ENCODE measurements around the gene HARS1. TPM values are rescaled to one million over a fixed set of nuclear protein-coding genes. Genes with fewer than 3 reads are reported as not detected.
A peak's percentile ranks its signal among the peaks of the same experiment; 100 is the strongest.
"Not testable (repeated sequence)": the region's sequence is repeated elsewhere in the genome, so short reads cannot be mapped to it uniquely, and the experiment has no call there.

The HARS1 gene
- total and polyA plus RNA-seq, 4 donors: 43.8 to 54.6 (median 48.4) TPM

- peak; percentile 96 to 97 (median 97) for DNase-seq
- Histone ChIP-seq H3K4me3 (peak within 1 kb of the TSS; percentile 89), H3K27ac (ENCODE audit: low read depth in 1 of 2, low read length in 1 of 2) (peak within 1 kb of the TSS; percentile 88 to 96), H3K4me1 (ENCODE audit: control insufficient read depth in 5 of 5, insufficient read depth in 5 of 5, low read length in 5 of 5) (peaks cover 0 to 11% (median 4%) of the 10 kb centered on the region in 5 donors), H3K27me3 (ENCODE audit: control insufficient read depth in 3 of 3, insufficient read depth in 3 of 3, low read length in 2 of 3) (peaks cover 0 to 2% (median 0%) of the 10 kb centered on the region in 3 donors), H3K9me3 (ENCODE audit: control insufficient read depth in 4 of 4, insufficient read depth in 3 of 4, low read length in 3 of 4) (no peaks in the 10 kb centered on the region), H3K36me3 (ENCODE audit: control insufficient read depth in 4 of 4, insufficient read depth in 4 of 4, low read length in 4 of 4) (peaks cover 0 to 18% (median 15%) of the 10 kb centered on the region in 4 donors), H3K9ac (ENCODE audit: insufficient read depth in 1 of 2, low read length in 2 of 2) (peak within 1 kb of the TSS in 1 of 2 donors; percentile 89)
- peak; percentile 18 for TF ChIP-seq CTCF (IDR thresholded peaks at IDR 0.05; ENCODE audit: control extremely low read depth, extremely low read depth)
- 1% methylated on average over 61 to 63 of the region's 63 CpGs for WGBS, 2 donors
- peak; percentile 99 for ATAC-seq (ENCODE audit: insufficient read depth, low FRiP score)
Observed at GRCh38 chr5:140639148-140639981, 51.8 kb downstream of the HARS1 start, which contains the start of gene TMCO6. Gene TMCO6 (plus strand): TSS chr5:140639451. CDS start chr5:140639528, 77 bp downstream.

- not testable (repeated sequence) for H3K9me3 ChIP-seq (ENCODE audit: control insufficient read depth in 4 of 4, insufficient read depth in 3 of 4, low read length in 3 of 4); H3K27me3 ChIP-seq (ENCODE audit: control insufficient read depth in 3 of 3, insufficient read depth in 3 of 3, low read length in 2 of 3); ATAC-seq (ENCODE audit: insufficient read depth, low FRiP score); DNase-seq
- H3K9ac ChIP-seq (ENCODE audit: insufficient read depth in 1 of 2, low read length in 2 of 2): peak overlapping the region in 1 of 2 donors; percentile 89
- peak overlapping the region; percentile 28 for H3K4me3 ChIP-seq
- peaks cover 0 to 16% (median 10%) of the 10 kb centered on the region in 4 donors for H3K36me3 ChIP-seq (ENCODE audit: control insufficient read depth in 4 of 4, insufficient read depth in 4 of 4, low read length in 4 of 4)
- peaks cover 0 to 11% (median 4%) of the 10 kb centered on the region in 5 donors for H3K4me1 ChIP-seq (ENCODE audit: control insufficient read depth in 5 of 5, insufficient read depth in 5 of 5, low read length in 5 of 5)
- WGBS, 2 donors: 10 to 16% methylated on average over 9 of the region's 9 CpGs
- H3K27ac ChIP-seq (ENCODE audit: low read depth in 1 of 2, low read length in 1 of 2): peak overlapping the region; percentile 72 to 80
Observed at GRCh38 chr5:140638898-140639147, 52.3 kb downstream of the HARS1 start.

DNA sequence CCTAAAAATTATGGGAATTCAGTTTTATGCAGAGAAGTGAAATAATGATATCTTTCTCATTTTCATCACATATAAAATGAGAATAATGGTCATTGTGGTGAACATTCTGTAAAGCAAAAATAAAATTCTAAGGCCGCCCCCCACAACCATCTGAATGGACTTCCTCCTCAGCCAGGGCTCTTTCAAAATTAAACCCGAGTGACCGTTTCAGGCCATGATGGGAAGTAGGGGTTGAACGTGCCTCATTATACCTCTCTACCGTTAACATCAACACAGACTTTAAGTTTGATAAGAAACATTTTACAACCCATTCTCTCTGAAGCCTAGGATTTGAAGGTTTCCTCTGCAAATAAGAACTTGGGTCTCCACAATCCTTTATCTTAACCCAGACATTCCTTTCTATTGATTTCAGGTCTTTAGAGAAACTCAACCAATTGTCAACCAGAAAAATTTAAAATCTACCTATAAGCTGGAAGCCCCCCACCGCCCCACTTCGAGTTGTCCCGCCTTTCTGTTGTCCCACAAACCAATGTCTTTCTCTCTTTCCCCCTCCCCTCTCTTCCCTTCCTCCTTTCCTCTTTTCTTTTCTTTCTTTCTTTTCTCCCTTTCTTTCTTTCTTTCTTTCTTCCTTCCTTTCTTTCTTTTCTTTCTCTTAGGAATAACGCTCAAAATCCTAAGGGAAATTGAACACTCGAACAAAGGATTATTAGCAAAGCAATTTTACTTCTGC lies 53.6 kb downstream of the HARS1 start:
- Histone ChIP-seq H3K27ac (ENCODE audit: low read depth in 1 of 2, low read length in 1 of 2) (no peak overlapping the region), H3K36me3 (ENCODE audit: control insufficient read depth in 4 of 4, insufficient read depth in 4 of 4, low read length in 4 of 4) (peaks cover 0 to 10% (median 4%) of the 10 kb centered on the region in 4 donors), H3K9me3 (ENCODE audit: control insufficient read depth in 4 of 4, insufficient read depth in 3 of 4, low read length in 3 of 4) (no peaks in the 10 kb centered on the region), H3K9ac (ENCODE audit: insufficient read depth in 1 of 2, low read length in 2 of 2) (no peak overlapping the region), H3K4me1 (ENCODE audit: control insufficient read depth in 5 of 5, insufficient read depth in 5 of 5, low read length in 5 of 5) (peaks cover 0 to 20% (median 4%) of the 10 kb centered on the region in 5 donors), H3K4me3 (no peak overlapping the region), H3K27me3 (ENCODE audit: control insufficient read depth in 3 of 3, insufficient read depth in 3 of 3, low read length in 2 of 3) (peaks cover 0 to 15% (median 11%) of the 10 kb centered on the region in 3 donors)
- TF ChIP-seq CTCF (IDR thresholded peaks at IDR 0.05; ENCODE audit: control extremely low read depth, extremely low read depth): no peak
- ATAC-seq (ENCODE audit: insufficient read depth, low FRiP score): no peak
- DNase-seq: no peak
- 80 to 84% methylated on average over 10 of the region's 10 CpGs for WGBS, 2 donors
